Fibroblast of lung (primary cell): ENCODE results near the gene OSBPL9.

Experiments
- EZH2 ChIP-seq: IDR thresholded peaks from 2 replicates; pipeline ENCODE4 v1.5.1; 2012; ENCODE audit warnings: low read length, control low read depth, mild to moderate bottlenecking; ENCODE audit errors: missing control alignments
- TF ChIP-seq, protein P1 (sequence below), 2 donors: IDR thresholded peaks in 1 of 2; conservative IDR thresholded peaks in 1 of 2; 1 replicate in 1 of 2; 2 replicates in 1 of 2; pipeline ENCODE4 v1.5.1; 2011 to 2012; ENCODE audit warnings: low read length in 2 of 2, control low read depth in 1 of 2, inconsistent platforms in 1 of 2, low read depth in 1 of 2, mild to moderate bottlenecking in 1 of 2

DNA sequence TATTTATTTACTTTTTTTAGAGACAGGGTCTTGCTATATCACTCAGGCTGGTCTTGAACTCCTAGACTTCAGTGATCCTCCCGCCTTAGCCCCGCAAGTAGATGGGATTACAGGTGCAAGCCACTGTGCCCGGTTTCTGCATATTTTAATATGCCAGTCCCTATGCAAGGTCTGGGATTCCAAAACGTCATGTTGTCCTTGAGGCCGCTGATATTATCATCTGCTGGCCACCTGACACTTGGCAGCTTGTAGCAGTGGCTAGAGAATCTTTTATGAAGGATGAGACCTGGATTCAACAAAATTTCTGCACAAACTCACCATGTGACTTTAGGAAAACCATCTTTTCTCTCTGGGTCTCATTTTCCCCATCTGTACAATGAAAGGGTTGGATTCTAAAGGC is 32.9 kb upstream of the OSBPL9 start:
- TF ChIP-seq, protein P1, sequence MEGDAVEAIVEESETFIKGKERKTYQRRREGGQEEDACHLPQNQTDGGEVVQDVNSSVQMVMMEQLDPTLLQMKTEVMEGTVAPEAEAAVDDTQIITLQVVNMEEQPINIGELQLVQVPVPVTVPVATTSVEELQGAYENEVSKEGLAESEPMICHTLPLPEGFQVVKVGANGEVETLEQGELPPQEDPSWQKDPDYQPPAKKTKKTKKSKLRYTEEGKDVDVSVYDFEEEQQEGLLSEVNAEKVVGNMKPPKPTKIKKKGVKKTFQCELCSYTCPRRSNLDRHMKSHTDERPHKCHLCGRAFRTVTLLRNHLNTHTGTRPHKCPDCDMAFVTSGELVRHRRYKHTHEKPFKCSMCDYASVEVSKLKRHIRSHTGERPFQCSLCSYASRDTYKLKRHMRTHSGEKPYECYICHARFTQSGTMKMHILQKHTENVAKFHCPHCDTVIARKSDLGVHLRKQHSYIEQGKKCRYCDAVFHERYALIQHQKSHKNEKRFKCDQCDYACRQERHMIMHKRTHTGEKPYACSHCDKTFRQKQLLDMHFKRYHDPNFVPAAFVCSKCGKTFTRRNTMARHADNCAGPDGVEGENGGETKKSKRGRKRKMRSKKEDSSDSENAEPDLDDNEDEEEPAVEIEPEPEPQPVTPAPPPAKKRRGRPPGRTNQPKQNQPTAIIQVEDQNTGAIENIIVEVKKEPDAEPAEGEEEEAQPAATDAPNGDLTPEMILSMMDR (conservative IDR thresholded peaks at IDR 0.05 in 1 of 2, IDR thresholded peaks at IDR 0.05 in 1 of 2; ENCODE audit: low read depth in 1 of 2, low read length in 2 of 2), result no peak
- no peak for TF ChIP-seq EZH2
